ENCODE results near the gene OARD1.
"Not testable (repeated sequence)": the region's sequence is repeated elsewhere in the genome, so short reads cannot be mapped to it uniquely, and the experiment has no call there.

Gene OARD1

GRCh38 chr6:41021832-41022231 lies 50.3 kb downstream of the OARD1 start:
- DNase-seq: no peak

- DNase-seq: no peak
Observed at GRCh38 chr6:41017663-41018062, 54.5 kb downstream of the OARD1 start.

- DNase-seq: not testable (repeated sequence)
Observed at GRCh38 chr6:41015860-41016259, 56.3 kb downstream of the OARD1 start.

- no peak for DNase-seq
Observed at GRCh38 chr6:41014780-41015179, 57.4 kb downstream of the OARD1 start.

Data from CD4-positive, alpha-beta T cell treated with Interleukin-6 for 4 hours (primary cell).